HG03060 (cell line): ENCODE data around the gene ARRDC4.
"Not testable (repeated sequence)": the region's sequence is repeated elsewhere in the genome, so short reads cannot be mapped to it uniquely, and the experiment has no call there.

ENCODE experiments used
- ATAC-seq: cut with Tn5 transposase; IDR thresholded peaks from one replicate; pipeline ENCODE4 v1.9.1; 2021; ENCODE audit warnings: low read depth, moderate number of reproducible peaks; ENCODE audit not compliant: unreplicated experiment

ARRDC4 gene

GRCh38 chr15:97963779-97964178 lies 3.3 kb downstream of the ARRDC4 start:
- no peak for ATAC-seq

- ATAC-seq = no peak
Observed at GRCh38 chr15:97966246-97966645, 5.7 kb downstream of the ARRDC4 start.

- ATAC-seq = no peak
Observed at GRCh38 chr15:97966924-97967620, 6.6 kb downstream of the ARRDC4 start.

- ATAC-seq = no peak
Observed at GRCh38 chr15:97967881-97968280, 7.4 kb downstream of the ARRDC4 start.

GRCh38 chr15:97968380-97968779 lies 7.9 kb downstream of the ARRDC4 start:
- ATAC-seq = no peak

GRCh38 chr15:97972366-97972765 lies 11.9 kb downstream of the ARRDC4 start:
- no peak for ATAC-seq

- no peak for ATAC-seq
Observed at GRCh38 chr15:97976129-97976528, 15.6 kb downstream of the ARRDC4 start.

- ATAC-seq = no peak
Observed at GRCh38 chr15:97976766-97977503, 16.4 kb downstream of the ARRDC4 start.

GRCh38 chr15:97977734-97978133 lies 17.2 kb downstream of the ARRDC4 start:
- ATAC-seq = no peak

- no peak for ATAC-seq
Observed at GRCh38 chr15:97978401-97979139, 18.1 kb downstream of the ARRDC4 start.

- no peak for ATAC-seq
Observed at GRCh38 chr15:97979140-97979520, 18.6 kb downstream of the ARRDC4 start.

GRCh38 chr15:97981058-97981457 lies 20.6 kb downstream of the ARRDC4 start:
- no peak for ATAC-seq

GRCh38 chr15:97981758-97982157 lies 21.3 kb downstream of the ARRDC4 start:
- ATAC-seq = no peak

GRCh38 chr15:97984157-97984556 lies 23.7 kb downstream of the ARRDC4 start:
- ATAC-seq = no peak

- not testable (repeated sequence) for ATAC-seq
Observed at GRCh38 chr15:97985979-97986378, 25.5 kb downstream of the ARRDC4 start.

GRCh38 chr15:97986781-97987180 lies 26.3 kb downstream of the ARRDC4 start:
- no peak for ATAC-seq

GRCh38 chr15:97989299-97989698 lies 28.8 kb downstream of the ARRDC4 start:
- ATAC-seq = no peak

GRCh38 chr15:97991972-97992541 lies 31.6 kb downstream of the ARRDC4 start:
- no peak for ATAC-seq

- ATAC-seq = no peak
Observed at GRCh38 chr15:97992823-97993222, 32.3 kb downstream of the ARRDC4 start.

- no peak for ATAC-seq
Observed at GRCh38 chr15:97993310-97993738, 32.8 kb downstream of the ARRDC4 start.

GRCh38 chr15:97994236-97994635 lies 33.7 kb downstream of the ARRDC4 start:
- ATAC-seq = no peak
